ENCODE data around the gene TIMELESS.
"Not testable (repeated sequence)": the region's sequence is repeated elsewhere in the genome, so short reads cannot be mapped to it uniquely, and the experiment has no call there.

Gene TIMELESS

GRCh38 chr12:56408799-56409417, 40.3 kb downstream of the TIMELESS start:
- DNase-seq, result no peak

- DNase-seq, result not testable (repeated sequence)
These were observed 45.0 kb downstream of the TIMELESS start for GRCh38 chr12:56404227-56404626.

GRCh38 chr12:56401612-56402011, 47.6 kb downstream of the TIMELESS start:
- DNase-seq, result not testable (repeated sequence)

- not testable (repeated sequence) for DNase-seq
These were observed 48.1 kb downstream of the TIMELESS start for GRCh38 chr12:56401125-56401524.

- DNase-seq, result not testable (repeated sequence)
These were observed 49.8 kb downstream of the TIMELESS start for GRCh38 chr12:56399466-56399865.

- no peak for DNase-seq
These were observed 50.9 kb downstream of the TIMELESS start for GRCh38 chr12:56398324-56398723.

GRCh38 chr12:56392331-56392730, 56.9 kb downstream of the TIMELESS start:
- DNase-seq, result no peak

- no peak for DNase-seq
These were observed 57.5 kb downstream of the TIMELESS start for GRCh38 chr12:56391721-56392120.

- DNase-seq, result no peak
These were observed 59.8 kb downstream of the TIMELESS start for GRCh38 chr12:56389412-56389811.

GRCh38 chr12:56387152-56387736, 62.0 kb downstream of the TIMELESS start:
- no peak for DNase-seq

GRCh38 chr12:56385873-56386272, 63.4 kb downstream of the TIMELESS start:
- DNase-seq, result no peak

GRCh38 chr12:56382611-56383010, 66.6 kb downstream of the TIMELESS start:
- no peak for DNase-seq

GRCh38 chr12:56377989-56378316, 71.3 kb downstream of the TIMELESS start:
- DNase-seq, result no peak

- no peak for DNase-seq
These were observed 71.8 kb downstream of the TIMELESS start for GRCh38 chr12:56377310-56377988.

GRCh38 chr12:56375598-56376434, 73.4 kb downstream of the TIMELESS start:
- DNase-seq, result no peak

- no peak for DNase-seq
These were observed 74.3 kb downstream of the TIMELESS start for GRCh38 chr12:56374726-56375597.

- DNase-seq, result no peak
These were observed 75.7 kb downstream of the TIMELESS start for GRCh38 chr12:56373515-56373914.

GRCh38 chr12:56366948-56367347, 82.3 kb downstream of the TIMELESS start:
- DNase-seq, result no peak
